Endometrial microvascular endothelial cells (primary cell): Measurements from ENCODE around the gene SORT1. TPM values are rescaled to one million over a fixed set of nuclear protein-coding genes. Genes with fewer than 3 reads are reported as not detected.
"Not testable (repeated sequence)": the region's sequence is repeated elsewhere in the genome, so short reads cannot be mapped to it uniquely, and the experiment has no call there.

Experiments used
- in situ Hi-C: cut with HindIII; loops from 2 replicates; pipeline ENCODE4 v1.10.0; 2017; ENCODE audit warnings: low sequenced_read_pairs, low pct_unique_long_range_greater_than_20kb; ENCODE audit errors: inconsistent ontology term
- total RNA-seq: library from RNA; depleted of rRNA; stranded (reverse); fragments of >200 nt; gene quantifications from one replicate; pipeline ENCODE4 v1.2.3, GENCODE V29; 2015; ENCODE audit errors: inconsistent ontology term

Gene SORT1
- total RNA-seq, 1 donor from 2014 or later = 12.4 TPM

DNA sequence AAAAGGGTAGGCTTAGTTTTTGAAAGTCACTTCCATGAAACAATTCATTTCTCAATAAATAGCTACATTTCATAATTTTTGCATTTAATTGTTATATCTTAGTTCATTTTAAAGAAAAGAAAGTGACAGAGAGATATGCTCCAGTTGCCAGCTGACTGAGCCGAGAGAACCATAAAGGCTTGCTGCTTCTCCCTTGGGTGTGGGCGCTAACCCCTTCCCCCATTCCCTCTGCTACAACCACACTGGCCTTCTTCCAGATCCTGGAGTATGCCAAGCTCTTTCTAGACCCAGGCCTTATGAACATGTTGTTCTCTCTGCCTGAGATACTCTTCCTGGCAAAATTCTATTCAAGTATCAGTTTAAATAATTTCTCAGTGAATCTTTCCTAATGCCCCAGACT, 12.3 kb downstream of the SORT1 start:
- in situ Hi-C loops = no loop called here

DNA sequence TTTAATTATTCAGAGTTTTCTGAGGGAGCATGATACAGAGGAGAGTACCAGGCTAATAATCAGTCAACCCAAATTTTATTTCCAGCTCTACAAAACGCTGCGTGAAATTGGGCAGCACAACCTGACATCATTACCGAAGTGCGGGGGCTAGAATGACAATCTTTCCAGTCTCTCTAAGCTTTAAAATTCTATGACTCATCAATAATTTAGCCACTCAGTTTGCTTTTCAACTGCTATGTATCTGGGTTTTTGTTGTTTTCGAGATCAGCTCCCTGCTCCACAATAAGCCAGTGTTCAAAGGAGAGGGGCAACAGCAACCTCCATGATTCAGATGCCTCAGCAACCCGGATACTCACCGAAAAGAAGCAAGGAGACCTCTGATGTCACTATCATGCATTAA, 13.9 kb downstream of the SORT1 start:
- in situ Hi-C loops = no loop called here

- in situ Hi-C loops = no loop called here
Observed at GRCh38 chr1:109383087-109383779, 14.5 kb downstream of the SORT1 start.

- in situ Hi-C loops = no loop called here
Observed at GRCh38 chr1:109381573-109381972, 16.1 kb downstream of the SORT1 start.

GRCh38 chr1:109379907-109380306, 17.8 kb downstream of the SORT1 start:
- in situ Hi-C loops = no loop called here

DNA sequence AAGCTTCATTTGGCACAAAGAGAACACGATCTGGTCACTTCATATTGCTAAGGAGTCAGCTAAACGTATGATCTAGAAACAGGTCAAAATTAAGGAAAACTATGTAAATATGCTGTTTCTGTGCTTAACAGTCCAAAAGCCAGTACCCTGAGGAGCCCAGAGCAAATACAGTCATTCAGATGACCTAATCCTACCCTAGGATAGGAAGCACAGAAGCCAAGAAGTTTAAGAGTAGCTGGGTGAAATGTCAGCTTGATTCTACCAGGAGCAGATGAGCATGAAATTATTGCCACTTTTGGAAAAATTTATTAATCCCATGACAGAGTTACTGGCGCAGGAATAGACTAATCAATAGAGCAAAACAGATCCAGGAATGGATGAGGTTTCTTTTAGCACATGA, 18.3 kb downstream of the SORT1 start:
- in situ Hi-C loops = no loop called here

- in situ Hi-C loops = no loop called here
Observed at GRCh38 chr1:109377698-109378097, 20.0 kb downstream of the SORT1 start.

DNA sequence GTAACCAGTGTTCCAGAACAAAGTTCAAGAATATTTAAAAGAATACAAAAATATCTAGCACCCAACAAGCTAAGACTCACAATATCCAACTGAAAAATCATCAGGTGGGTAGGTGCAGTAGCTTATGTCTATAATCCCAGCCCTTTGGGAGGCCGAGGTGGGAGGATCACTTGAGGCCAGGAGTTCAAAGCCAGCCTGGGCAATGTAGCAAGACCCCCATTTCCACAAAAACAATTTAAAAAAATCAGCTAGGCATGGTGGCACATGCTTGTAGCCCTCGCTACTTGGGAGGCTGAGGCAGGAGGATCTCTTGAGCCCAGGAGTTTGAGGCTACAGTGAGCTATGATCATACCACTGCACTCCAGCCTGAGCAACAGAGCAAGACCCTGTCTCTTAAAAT, 24.0 kb downstream of the SORT1 start:
- in situ Hi-C loops = not testable (repeated sequence)

GRCh38 chr1:109373126-109373525, 24.6 kb downstream of the SORT1 start:
- in situ Hi-C loops = no loop called here

GRCh38 chr1:109372281-109372680, 25.4 kb downstream of the SORT1 start:
- in situ Hi-C loops = no loop called here

DNA sequence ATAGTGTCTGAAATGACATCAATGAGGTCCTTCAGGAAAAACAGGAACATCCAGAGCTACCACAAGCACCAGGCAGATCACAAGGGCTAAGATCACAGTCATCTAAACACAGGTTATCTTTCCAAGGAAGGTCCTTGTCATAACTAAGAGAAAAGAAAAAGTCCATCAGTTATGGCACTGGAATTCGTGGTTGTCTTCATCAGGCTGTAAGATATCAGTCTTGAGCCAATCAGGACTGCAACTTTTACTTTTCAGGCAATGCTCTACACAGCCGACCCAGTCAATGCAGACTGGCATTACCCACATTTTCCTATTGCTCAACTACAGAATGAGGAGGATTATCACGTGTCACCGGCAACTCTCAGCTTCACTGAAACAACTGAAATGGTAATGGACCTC, 26.4 kb downstream of the SORT1 start:
- in situ Hi-C loops = no loop called here

- in situ Hi-C loops = no loop called here
Observed at GRCh38 chr1:109370712-109371340, 26.9 kb downstream of the SORT1 start.

DNA sequence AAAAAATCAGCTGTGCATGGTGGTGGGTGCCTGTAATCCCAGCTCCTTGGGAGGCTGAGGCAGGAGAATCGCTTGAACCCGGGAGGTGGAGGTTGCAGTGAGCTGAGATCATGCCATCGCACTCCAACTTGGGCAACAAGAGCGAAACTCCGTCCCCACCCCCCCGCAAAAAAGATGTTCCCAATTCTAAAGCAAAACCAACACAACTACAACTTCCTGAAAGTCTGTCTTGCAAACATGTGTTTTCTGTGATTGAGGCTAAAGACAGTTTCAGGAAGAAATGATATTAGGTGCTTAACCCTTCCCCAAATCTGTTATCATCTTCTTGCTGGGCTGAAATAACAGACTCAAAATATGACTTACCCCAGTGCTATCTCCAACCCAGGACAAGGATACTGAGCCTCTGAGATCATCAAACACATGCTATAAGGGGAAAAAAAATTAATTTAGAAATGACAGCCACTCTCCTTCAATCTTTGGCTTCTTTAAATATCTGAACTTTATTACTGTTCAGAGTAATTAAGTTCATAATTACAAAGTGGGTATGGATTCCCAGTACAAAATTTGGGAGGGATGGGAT, 28.5 kb downstream of the SORT1 start:
- in situ Hi-C loops = no loop called here

DNA sequence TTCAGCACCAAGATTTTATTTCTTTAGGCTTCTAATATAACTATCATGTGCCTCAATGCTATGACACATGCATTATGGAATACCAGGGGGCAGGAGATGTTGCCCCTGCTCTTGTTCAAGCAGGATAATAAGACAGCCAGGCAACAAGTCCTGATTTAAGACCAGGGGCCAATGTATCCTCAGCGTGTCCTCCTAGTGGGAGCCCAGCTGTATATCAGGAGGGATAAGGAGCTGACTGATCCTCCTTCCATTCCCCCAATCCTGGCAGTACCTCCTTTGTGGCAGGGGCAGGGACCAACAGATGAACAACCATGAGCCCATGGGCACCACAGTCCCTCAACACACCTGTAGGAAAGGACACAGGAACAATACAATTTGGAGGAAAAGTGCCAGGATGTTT, 29.3 kb downstream of the SORT1 start:
- in situ Hi-C loops = no loop called here

GRCh38 chr1:109367626-109368025, 30.1 kb downstream of the SORT1 start:
- in situ Hi-C loops = no loop called here

GRCh38 chr1:109365642-109366204, 32.0 kb downstream of the SORT1 start:
- in situ Hi-C loops = no loop called here

DNA sequence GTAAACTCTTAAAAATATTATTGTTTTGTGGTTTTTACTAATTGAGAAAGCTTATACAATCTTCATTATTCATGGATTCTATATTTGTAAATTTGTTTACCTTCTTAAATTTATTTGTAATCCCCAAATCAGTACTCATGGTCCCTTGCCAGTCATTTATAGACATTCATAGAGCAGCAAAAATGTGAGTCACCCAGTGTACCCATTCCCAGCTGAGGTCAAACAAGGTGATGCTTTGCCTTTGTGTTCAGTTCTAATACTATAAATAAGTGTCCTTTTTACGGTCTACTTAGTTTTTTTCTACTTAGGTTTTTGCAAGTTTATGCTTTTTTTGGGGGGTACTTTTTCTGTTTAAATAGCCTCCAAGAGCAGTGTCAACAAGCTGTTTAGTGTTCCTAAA, 36.1 kb downstream of the SORT1 start:
- in situ Hi-C loops = no loop called here

DNA sequence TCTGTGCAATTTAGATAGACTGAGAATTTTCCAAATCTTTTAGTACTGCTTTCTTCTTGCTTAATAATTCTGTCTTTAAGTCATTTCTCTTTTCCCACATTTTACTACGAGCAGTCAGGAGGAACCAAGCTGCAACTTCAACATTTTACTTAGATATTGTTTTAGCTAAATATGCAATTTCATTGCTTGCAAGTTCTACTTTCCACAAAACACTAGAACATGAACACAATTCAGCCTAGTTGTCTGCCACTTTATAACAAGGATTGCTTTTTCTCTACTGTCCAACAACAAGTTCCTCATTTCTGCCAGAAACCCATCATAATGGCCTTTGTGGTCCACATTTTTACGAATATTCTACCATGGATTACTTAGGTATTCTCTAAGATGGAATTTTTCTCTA, 36.6 kb downstream of the SORT1 start:
- in situ Hi-C loops = no loop called here

DNA sequence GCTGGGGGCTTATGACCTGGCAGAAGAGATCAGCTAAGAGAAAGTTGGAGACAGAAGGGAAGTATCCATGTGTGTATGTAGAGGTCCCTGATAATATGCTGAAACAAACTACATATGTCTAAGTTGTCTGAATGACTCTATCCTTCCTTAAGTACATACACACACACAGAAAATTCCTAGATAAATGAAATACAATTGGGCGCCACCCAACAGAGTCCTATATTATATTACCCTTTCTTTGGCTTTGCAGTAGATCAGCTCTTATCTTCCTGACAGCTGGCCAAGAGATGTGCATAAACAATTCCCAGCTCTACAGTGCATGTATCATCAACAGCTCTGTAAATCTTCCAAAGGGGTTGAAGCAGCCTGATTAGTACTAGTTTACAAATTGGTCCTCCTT, 40.1 kb downstream of the SORT1 start:
- in situ Hi-C loops = no loop called here

DNA sequence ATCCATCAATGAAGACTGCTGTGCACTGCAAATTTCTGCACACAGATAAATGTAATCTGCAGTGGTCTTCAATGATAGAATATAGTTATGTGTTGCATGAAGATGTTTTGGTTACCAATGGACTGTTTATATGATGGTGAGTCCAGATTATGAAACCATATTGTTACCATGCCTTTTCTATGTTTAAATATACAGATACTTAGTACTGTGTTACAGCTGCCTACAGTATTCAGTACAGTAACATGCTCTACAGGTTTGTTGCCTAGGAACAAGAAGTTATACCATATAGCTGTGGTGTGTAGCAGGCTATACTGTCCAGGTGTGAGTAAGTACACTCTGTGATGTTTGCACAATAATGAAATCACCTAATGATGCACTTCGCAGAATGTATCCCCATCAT, 40.8 kb downstream of the SORT1 start:
- in situ Hi-C loops = no loop called here
